ENCODE results near the gene AGAP3. TPM values are rescaled to one million over a fixed set of nuclear protein-coding genes. Genes with fewer than 3 reads are reported as not detected.

AGAP3 gene
- total RNA-seq, 1 donor from 2014 or later = 58.0 TPM

- no peak overlapping the region for H3K27ac Mint-ChIP-seq
- intact Hi-C loops (cut with micrococcal nuclease) = no loop called here
- no peaks in the 10 kb centered on the region for H3K36me3 Mint-ChIP-seq (ENCODE audit: low read depth)
- H3K4me3 Mint-ChIP-seq = no peak overlapping the region
- no peaks in the 10 kb centered on the region for H3K4me1 Mint-ChIP-seq (ENCODE audit: low read depth)
- H3K27me3 Mint-ChIP-seq (ENCODE audit: insufficient read depth) = no peaks in the 10 kb centered on the region
- no peaks in the 10 kb centered on the region for H3K9me3 Mint-ChIP-seq
- no peak for DNase-seq (ENCODE audit: low spot score)
These were observed 53.0 kb downstream of the AGAP3 start for GRCh38 chr7:151139071-151139790.

GRCh38 chr7:151139791-151140190 lies 53.5 kb downstream of the AGAP3 start:
- H3K27ac Mint-ChIP-seq = no peak overlapping the region
- H3K27me3 Mint-ChIP-seq (ENCODE audit: insufficient read depth) = no peaks in the 10 kb centered on the region
- intact Hi-C loops (cut with micrococcal nuclease) = no loop called here
- H3K36me3 Mint-ChIP-seq (ENCODE audit: low read depth) = no peaks in the 10 kb centered on the region
- DNase-seq (ENCODE audit: low spot score) = no peak
- no peak overlapping the region for H3K4me3 Mint-ChIP-seq
- H3K4me1 Mint-ChIP-seq (ENCODE audit: low read depth) = no peaks in the 10 kb centered on the region
- H3K9me3 Mint-ChIP-seq = no peaks in the 10 kb centered on the region

- Mint-ChIP-seq H3K4me1 (ENCODE audit: low read depth) (no peaks in the 10 kb centered on the region), H3K27me3 (ENCODE audit: insufficient read depth) (no peaks in the 10 kb centered on the region)
These were observed 54.6 kb downstream of the AGAP3 start for GRCh38 chr7:151140826-151141225.

GRCh38 chr7:151141311-151141854 lies 55.1 kb downstream of the AGAP3 start:
- intact Hi-C loops (cut with micrococcal nuclease) = no loop called here
- Mint-ChIP-seq H3K27ac (no peak overlapping the region), H3K4me1 (ENCODE audit: low read depth) (no peaks in the 10 kb centered on the region), H3K4me3 (no peak overlapping the region), H3K36me3 (ENCODE audit: low read depth) (no peaks in the 10 kb centered on the region), H3K9me3 (no peaks in the 10 kb centered on the region), H3K27me3 (ENCODE audit: insufficient read depth) (no peaks in the 10 kb centered on the region)
- DNase-seq (ENCODE audit: low spot score) = no peak

More at GRCh38 chr7:151140826-151141225, 54.6 kb downstream of the AGAP3 start:
- H3K36me3 Mint-ChIP-seq (ENCODE audit: low read depth) = no peaks in the 10 kb centered on the region
- no peaks in the 10 kb centered on the region for H3K9me3 Mint-ChIP-seq
- no peak overlapping the region for H3K4me3 Mint-ChIP-seq
- no peak for DNase-seq (ENCODE audit: low spot score)
- H3K27ac Mint-ChIP-seq = no peak overlapping the region
- intact Hi-C loops (cut with micrococcal nuclease) = no loop called here

- Mint-ChIP-seq H3K27ac (no peak overlapping the region), H3K36me3 (ENCODE audit: low read depth) (no peaks in the 10 kb centered on the region), H3K9me3 (no peaks in the 10 kb centered on the region), H3K27me3 (ENCODE audit: insufficient read depth) (no peaks in the 10 kb centered on the region), H3K4me1 (ENCODE audit: low read depth) (no peaks in the 10 kb centered on the region), H3K4me3 (no peak overlapping the region)
- DNase-seq (ENCODE audit: low spot score) = no peak
- intact Hi-C loops (cut with micrococcal nuclease) = no loop called here
These were observed 55.8 kb downstream of the AGAP3 start for GRCh38 chr7:151141855-151142685.

GRCh38 chr7:151142686-151143040 lies 56.4 kb downstream of the AGAP3 start:
- intact Hi-C loops (cut with micrococcal nuclease) = no loop called here
- Mint-ChIP-seq H3K27ac (no peak overlapping the region), H3K4me3 (no peak overlapping the region), H3K4me1 (ENCODE audit: low read depth) (no peaks in the 10 kb centered on the region), H3K9me3 (no peaks in the 10 kb centered on the region), H3K27me3 (ENCODE audit: insufficient read depth) (no peaks in the 10 kb centered on the region), H3K36me3 (ENCODE audit: low read depth) (no peaks in the 10 kb centered on the region)
- DNase-seq (ENCODE audit: low spot score) = no peak

GRCh38 chr7:151143261-151144015 lies 57.2 kb downstream of the AGAP3 start:
- no peak overlapping the region for H3K4me3 Mint-ChIP-seq
- DNase-seq (ENCODE audit: low spot score) = no peak
- no peaks in the 10 kb centered on the region for H3K4me1 Mint-ChIP-seq (ENCODE audit: low read depth)
- intact Hi-C loops (cut with micrococcal nuclease) = no loop called here
- no peaks in the 10 kb centered on the region for H3K27me3 Mint-ChIP-seq (ENCODE audit: insufficient read depth)
- H3K27ac Mint-ChIP-seq = no peak overlapping the region
- no peaks in the 10 kb centered on the region for H3K9me3 Mint-ChIP-seq
- no peaks in the 10 kb centered on the region for H3K36me3 Mint-ChIP-seq (ENCODE audit: low read depth)

GRCh38 chr7:151144387-151144786 lies 58.1 kb downstream of the AGAP3 start:
- Mint-ChIP-seq H3K9me3 (no peaks in the 10 kb centered on the region), H3K4me1 (ENCODE audit: low read depth) (no peaks in the 10 kb centered on the region), H3K27ac (no peak overlapping the region), H3K36me3 (ENCODE audit: low read depth) (no peaks in the 10 kb centered on the region), H3K4me3 (no peak overlapping the region), H3K27me3 (ENCODE audit: insufficient read depth) (peaks cover 3% of the 10 kb centered on the region)
- intact Hi-C loops (cut with micrococcal nuclease) = no loop called here
- no peak for DNase-seq (ENCODE audit: low spot score)

GRCh38 chr7:151146761-151147160 lies 60.5 kb downstream of the AGAP3 start:
- peaks cover 6% of the 10 kb centered on the region for H3K27me3 Mint-ChIP-seq (ENCODE audit: insufficient read depth)
- no peaks in the 10 kb centered on the region for H3K4me1 Mint-ChIP-seq (ENCODE audit: low read depth)
- intact Hi-C loops (cut with micrococcal nuclease) = no loop called here

GRCh38 chr7:151148319-151149259 lies 62.3 kb downstream of the AGAP3 start:
- H3K4me1 Mint-ChIP-seq (ENCODE audit: low read depth) = no peaks in the 10 kb centered on the region
- no peak overlapping the region for H3K27ac Mint-ChIP-seq
- no peak for DNase-seq (ENCODE audit: low spot score)
- H3K4me3 Mint-ChIP-seq = no peak overlapping the region
- intact Hi-C loops (cut with micrococcal nuclease) = no loop called here
- peaks cover 6% of the 10 kb centered on the region for H3K27me3 Mint-ChIP-seq (ENCODE audit: insufficient read depth)
- no peaks in the 10 kb centered on the region for H3K9me3 Mint-ChIP-seq
- H3K36me3 Mint-ChIP-seq (ENCODE audit: low read depth) = no peaks in the 10 kb centered on the region

More at GRCh38 chr7:151146761-151147160, 60.5 kb downstream of the AGAP3 start:
- DNase-seq (ENCODE audit: low spot score) = no peak
- Mint-ChIP-seq H3K9me3 (no peaks in the 10 kb centered on the region), H3K27ac (no peak overlapping the region), H3K4me3 (no peak overlapping the region), H3K36me3 (ENCODE audit: low read depth) (no peaks in the 10 kb centered on the region)

GRCh38 chr7:151150388-151150787 lies 64.1 kb downstream of the AGAP3 start:
- intact Hi-C loops (cut with micrococcal nuclease) = no loop called here
- no peaks in the 10 kb centered on the region for H3K9me3 Mint-ChIP-seq
- no peaks in the 10 kb centered on the region for H3K36me3 Mint-ChIP-seq (ENCODE audit: low read depth)
- H3K4me1 Mint-ChIP-seq (ENCODE audit: low read depth) = no peaks in the 10 kb centered on the region
- DNase-seq (ENCODE audit: low spot score) = no peak
- H3K27me3 Mint-ChIP-seq (ENCODE audit: insufficient read depth) = peaks cover 15% of the 10 kb centered on the region
- no peak overlapping the region for H3K27ac Mint-ChIP-seq
- no peak overlapping the region for H3K4me3 Mint-ChIP-seq
